HG03175 (cell line): Measurements from ENCODE around the gene PTPRD.
"Not testable (repeated sequence)": the region's sequence is repeated elsewhere in the genome, so short reads cannot be mapped to it uniquely, and the experiment has no call there.

ENCODE experiments used
- ATAC-seq: cut with Tn5 transposase; IDR thresholded peaks from one replicate; pipeline ENCODE4 v1.9.1; 2021; ENCODE audit warnings: mild to moderate bottlenecking, moderate library complexity; ENCODE audit not compliant: unreplicated experiment

The PTPRD gene

GRCh38 chr9:9216934-9217333 lies 1395.9 kb downstream of the PTPRD start:
- no peak for ATAC-seq

GRCh38 chr9:9215050-9215449 lies 1397.8 kb downstream of the PTPRD start:
- ATAC-seq: no peak

GRCh38 chr9:9214066-9214465 lies 1398.7 kb downstream of the PTPRD start:
- no peak for ATAC-seq

GRCh38 chr9:9212963-9213362 lies 1399.8 kb downstream of the PTPRD start:
- no peak for ATAC-seq

- no peak for ATAC-seq
These were observed 1410.5 kb downstream of the PTPRD start for GRCh38 chr9:9202276-9202675.

GRCh38 chr9:9186086-9186485 lies 1426.7 kb downstream of the PTPRD start:
- ATAC-seq: no peak

- ATAC-seq: no peak
These were observed 1430.4 kb downstream of the PTPRD start for GRCh38 chr9:9182431-9182830.

- ATAC-seq: no peak
These were observed 1435.7 kb downstream of the PTPRD start for GRCh38 chr9:9177081-9177480.

GRCh38 chr9:9174358-9174757 lies 1438.4 kb downstream of the PTPRD start:
- no peak for ATAC-seq

GRCh38 chr9:9173264-9173663 lies 1439.5 kb downstream of the PTPRD start:
- no peak for ATAC-seq

- no peak for ATAC-seq
These were observed 1442.2 kb downstream of the PTPRD start for GRCh38 chr9:9170439-9171134.

- no peak for ATAC-seq
These were observed 1470.8 kb downstream of the PTPRD start for GRCh38 chr9:9142001-9142400.

GRCh38 chr9:9133526-9133925 lies 1479.3 kb downstream of the PTPRD start:
- no peak for ATAC-seq

- no peak for ATAC-seq
These were observed 1488.2 kb downstream of the PTPRD start for GRCh38 chr9:9124616-9125015.

GRCh38 chr9:9122230-9122875 lies 1490.4 kb downstream of the PTPRD start:
- ATAC-seq: no peak

GRCh38 chr9:9117866-9118265 lies 1494.9 kb downstream of the PTPRD start:
- ATAC-seq: no peak

GRCh38 chr9:9112001-9112720 lies 1500.6 kb downstream of the PTPRD start:
- ATAC-seq: no peak

- no peak for ATAC-seq
These were observed 1504.2 kb downstream of the PTPRD start for GRCh38 chr9:9108641-9109040.

GRCh38 chr9:9102295-9102694 lies 1510.5 kb downstream of the PTPRD start:
- no peak for ATAC-seq

- no peak for ATAC-seq
These were observed 1512.7 kb downstream of the PTPRD start for GRCh38 chr9:9100070-9100469.

GRCh38 chr9:9099646-9100045 lies 1513.2 kb downstream of the PTPRD start:
- no peak for ATAC-seq

GRCh38 chr9:9097254-9097653 lies 1515.5 kb downstream of the PTPRD start:
- not testable (repeated sequence) for ATAC-seq
